H1 (cell line): ENCODE results near the gene PLCL2. TPM values are rescaled to one million over a fixed set of nuclear protein-coding genes. Genes with fewer than 3 reads are reported as not detected.

Source experiments
- CTCF ChIA-PET: fragments of 300-600 bp; sonication (Branson Sonifier 250); formaldehyde crosslinking; loops from one replicate; lab custom pipeline; 2021; ENCODE audit not compliant: partially characterized antibody; lab: Charles Lee
- POLR2A ChIA-PET: fragments of 300-600 bp; sonication (Branson Sonifier 250); formaldehyde crosslinking; loops from one replicate; lab custom pipeline; 2021; ENCODE audit warnings: inconsistent platforms; ENCODE audit not compliant: partially characterized antibody; lab: Charles Lee
- DNase-seq, 2 experiments: peaks; one replicate each; pipeline versions ENCODE4 v3.0.0 to v3.0.0-alpha.2; 2010 to 2022; ENCODE audit warnings: low spot score in 2 of 2, low read depth in 1 of 2, mixed read lengths in 1 of 2
- FAIRE-seq: peaks from 2 replicates; lab custom pipeline; 2011; peaks lifted over from hg19 to GRCh38; lab: Jason Lieb, UNC
- H2AFZ ChIP-seq: 2 replicates; pipeline ENCODE4 v1.8.1; 2012; ENCODE audit warnings: low read length, inconsistent platforms
- H2AK5ac ChIP-seq: 2 replicates; pipeline ENCODE4 v1.6.1; 2013; ENCODE audit warnings: low read depth, low read length
- H2BK120ac ChIP-seq: replicated peaks from 2 replicates; pipeline ENCODE3; 2013; ENCODE audit warnings: low read depth, low read length, inconsistent platforms
- H2BK12ac ChIP-seq: 2 replicates; pipeline ENCODE4 v1.6.1; 2013; ENCODE audit warnings: low read depth, low read length
- H2BK15ac ChIP-seq: 2 replicates; pipeline ENCODE4 v1.6.1; 2013; ENCODE audit warnings: low read length
- H2BK20ac ChIP-seq: 2 replicates; pipeline ENCODE4 v1.6.1; 2013; ENCODE audit warnings: low read length
- H2BK5ac ChIP-seq: 2 replicates; pipeline ENCODE4 v1.6.1; 2013; ENCODE audit warnings: low read depth, low read length
- H3K14ac ChIP-seq: 2 replicates; pipeline ENCODE4 v1.6.1; 2013; ENCODE audit warnings: inconsistent platforms; ENCODE audit not compliant: insufficient read length
- H3K18ac ChIP-seq: 2 replicates; pipeline ENCODE4 v1.6.1; 2013; ENCODE audit warnings: low read length; ENCODE audit errors: extremely low read depth
- H3K23ac ChIP-seq: 2 replicates; pipeline ENCODE4 v1.6.1; 2013; ENCODE audit warnings: inconsistent platforms; ENCODE audit not compliant: insufficient read length
- H3K23me2 ChIP-seq: 2 replicates; pipeline ENCODE4 v1.6.1; 2013; ENCODE audit warnings: low read depth, low read length
- H3K27ac ChIP-seq: 2 replicates; pipeline ENCODE4 v1.6.1; 2011; ENCODE audit warnings: low read depth, low read length, inconsistent platforms
- H3K27me3 ChIP-seq, 4 experiments: replicated peaks in 1 of 4; 1 replicate in 1 of 4; 2 replicates in 3 of 4; pipeline versions ENCODE4 v1.6.1 to v1.8.1; 2011 to 2013; ENCODE audit warnings: low read length in 3 of 4, mild to moderate bottlenecking in 3 of 4, inconsistent platforms in 2 of 4, mixed read lengths in 2 of 4, moderate library complexity in 1 of 4; ENCODE audit not compliant: control insufficient read depth in 3 of 4, insufficient read depth in 3 of 4; ENCODE audit errors: extremely low read depth in 1 of 4
- H3K36me3 ChIP-seq, 4 experiments: 2 replicates each; pipeline versions ENCODE4 v1.6.1 to v1.8.1; 2011 to 2013; ENCODE audit warnings: mild to moderate bottlenecking in 4 of 4, low read length in 3 of 4, moderate library complexity in 2 of 4, control low read depth in 1 of 4, inconsistent platforms in 1 of 4; ENCODE audit not compliant: insufficient read depth in 4 of 4, control insufficient read depth in 2 of 4
- H3K4ac ChIP-seq: replicated peaks from 2 replicates; pipeline ENCODE3; 2013; ENCODE audit warnings: low read length, low read depth, mixed read lengths, inconsistent platforms; ENCODE audit not compliant: insufficient read length
- H3K4me1 ChIP-seq, 4 experiments: replicated peaks in 1 of 4; 1 replicate in 1 of 4; 2 replicates in 3 of 4; pipeline versions ENCODE4 v1.6.1 to v1.8.1; 2011 to 2013; ENCODE audit warnings: low read length in 3 of 4, inconsistent platforms in 2 of 4, mixed read lengths in 1 of 4; ENCODE audit not compliant: insufficient read depth in 4 of 4, control insufficient read depth in 3 of 4
- H3K4me2 ChIP-seq, 2 experiments: 2 replicates each; pipeline versions ENCODE4 v1.6.1 to v1.8.1; 2011 to 2013; ENCODE audit warnings: low read depth in 2 of 2, low read length in 2 of 2, control low read depth in 1 of 2, inconsistent platforms in 1 of 2, mild to moderate bottlenecking in 1 of 2; ENCODE audit not compliant: insufficient read depth in 1 of 2
- H3K4me3 ChIP-seq, 4 experiments: fragments of 200-600, 300-600 bp in 1 of 4; sonication (generic), shearing (Covaris generic), sonication (Bioruptor Twin) in 1 of 4; 2 replicates each; pipeline versions ENCODE4 v1.5.1 to v1.8.1; 2011 to 2016; ENCODE audit warnings: low read length in 4 of 4, low read depth in 3 of 4, control low read depth in 2 of 4, inconsistent platforms in 2 of 4, mild to moderate bottlenecking in 2 of 4, mixed read lengths in 1 of 4, moderate library complexity in 1 of 4; ENCODE audit not compliant: insufficient read depth in 2 of 4; ENCODE audit errors: extremely low read depth in 1 of 4
- H3K56ac ChIP-seq: replicated peaks from 2 replicates; pipeline ENCODE3; 2013; ENCODE audit warnings: low read depth, mild to moderate bottlenecking, mixed read lengths, low read length, inconsistent platforms; ENCODE audit not compliant: insufficient read length
- H3K79me1 ChIP-seq: 2 replicates; pipeline ENCODE4 v1.6.1; 2013; ENCODE audit warnings: low read depth, low read length, control low read depth
- H3K79me2 ChIP-seq, 2 experiments: 2 replicates each; pipeline versions ENCODE4 v1.6.1 to v1.8.1; 2012 to 2013; ENCODE audit warnings: low read length in 2 of 2, mild to moderate bottlenecking in 2 of 2, inconsistent platforms in 1 of 2; ENCODE audit not compliant: insufficient read depth in 2 of 2, control insufficient read depth in 1 of 2
- H3K9ac ChIP-seq, 4 experiments: replicated peaks in 1 of 4; 1 replicate in 1 of 4; 2 replicates in 3 of 4; pipeline versions ENCODE4 v1.6.1 to v1.8.1; 2011 to 2013; ENCODE audit warnings: low read depth in 3 of 4, low read length in 3 of 4, control low read depth in 2 of 4, mild to moderate bottlenecking in 2 of 4, moderate library complexity in 2 of 4, inconsistent platforms in 1 of 4; ENCODE audit errors: extremely low read depth in 1 of 4
- H3K9me3 ChIP-seq, 2 experiments: 2 replicates each; pipeline versions ENCODE4 v1.6.1 to v1.8.1; 2012 to 2013; ENCODE audit warnings: mild to moderate bottlenecking in 2 of 2, moderate library complexity in 2 of 2, control low read depth in 1 of 2, inconsistent platforms in 1 of 2, low read depth in 1 of 2, low read length in 1 of 2, mixed read lengths in 1 of 2; ENCODE audit not compliant: insufficient read depth in 2 of 2
- H4K20me1 ChIP-seq, 2 experiments: replicated peaks in 1 of 2; 2 replicates each; pipeline versions ENCODE3 to v1.8.1; 2011 to 2013; ENCODE audit warnings: inconsistent platforms in 2 of 2, low read length in 2 of 2, mild to moderate bottlenecking in 1 of 2; ENCODE audit not compliant: insufficient read depth in 2 of 2, control insufficient read depth in 1 of 2
- H4K5ac ChIP-seq: 2 replicates; pipeline ENCODE4 v1.6.1; 2013; ENCODE audit warnings: low read length, low read depth, mixed read lengths, inconsistent platforms; ENCODE audit not compliant: insufficient read length
- H4K8ac ChIP-seq: 2 replicates; pipeline ENCODE4 v1.8.0; 2013; ENCODE audit warnings: mild to moderate bottlenecking, moderate library complexity, low read length, inconsistent platforms; ENCODE audit not compliant: insufficient read depth; ENCODE audit errors: extremely low read depth
- H4K91ac ChIP-seq: replicated peaks from 2 replicates; pipeline ENCODE3; 2013; ENCODE audit warnings: low read length, mixed read lengths, inconsistent platforms; ENCODE audit not compliant: insufficient read length
- CTCF ChIP-seq, 3 experiments: IDR thresholded peaks; 1 replicate in 2 of 3; 2 replicates in 1 of 3; pipeline versions ENCODE4 v1.5.1 to v1.6.1; 2011; ENCODE audit warnings: low read length in 3 of 3, mild to moderate bottlenecking in 3 of 3, inconsistent platforms in 2 of 3, low read depth in 1 of 3, moderate library complexity in 1 of 3; ENCODE audit not compliant: insufficient read depth in 1 of 3; ENCODE audit errors: control extremely low read depth in 1 of 3
- JUN ChIP-seq: IDR thresholded peaks from 2 replicates; pipeline ENCODE4 v1.6.1; 2011; ENCODE audit warnings: low read depth, mild to moderate bottlenecking, improper control_type of control experiment, low read length
- SIN3A ChIP-seq, 2 experiments: IDR thresholded peaks in 1 of 2; conservative IDR thresholded peaks in 1 of 2; 2 replicates each; pipeline ENCODE4 v1.6.1; 2011 to 2012; ENCODE audit warnings: low read length in 2 of 2, improper control_type of control experiment in 1 of 2, low read depth in 1 of 2, mild to moderate bottlenecking in 1 of 2
- TCF12 ChIP-seq: IDR thresholded peaks from 2 replicates; pipeline ENCODE4 v1.6.1; 2011; ENCODE audit warnings: low read depth, mild to moderate bottlenecking, low read length
- WGBS, 2 experiments: shearing (Covaris generic) in 1 of 2; methylation state at CpG; one replicate each; pipeline versions ENCODE4 v1.1.6 to v1.1.7; 2013 to 2015; ENCODE audit warnings: low lambda C conversion rate in 2 of 2, mixed read lengths in 2 of 2, inconsistent platforms in 1 of 2, low coverage in 1 of 2, missing lambda C conversion rate in 1 of 2; ENCODE audit not compliant: insufficient replicate concordance in 2 of 2, insufficient coverage in 1 of 2, insufficient read length in 1 of 2; ENCODE audit errors: extremely low coverage in 1 of 2, missing lambda C conversion rate in 1 of 2; 5-methylcytosine and 5-hydroxymethylcytosine counted together
- polyA plus RNA-seq, 7 experiments: library from polyadenylated mRNA; depleted of rRNA in 3 of 7; stranded (reverse) in 5 of 7; unstranded in 2 of 7; fragments of >200 nt in 5 of 7; fragments of 200-250 nt in 2 of 7; gene quantifications; 1 replicate in 5 of 7; 2 replicates in 1 of 7; 4 replicates in 1 of 7; pipeline versions ENCODE4 v1.2.1 to v1.2.3, GENCODE V29; 2011 to 2013; ENCODE audit warnings: missing spikeins in 2 of 7, mixed read lengths in 2 of 7
- total RNA-seq: library from RNA; stranded (reverse); fragmentation: NEBNext Ultra II Directional; extraction: Animal tissue kit (Norgen Biotek cat#: 25700); gene quantifications from 2 replicates; pipeline ENCODE4 v1.2.1, GENCODE V29; 2021

The PLCL2 gene
- total and polyA plus RNA-seq, 2 of the 8 experiments (the other 6 are each of a cell fraction or from before 2014, with no cell fraction given) = 3.5 to 6.8 TPM

GRCh38 chr3:16868513-16868912, 16.2 kb upstream of the PLCL2 start:
- H3K9me3 ChIP-seq = no peaks in the 10 kb centered on the region
- 100% methylated on average over 1 of the region's 1 CpG; no CpG with 5 or more reads in 1 of the 2 experiments for WGBS, 2 experiments
- no peaks in the 10 kb centered on the region for H4K20me1 ChIP-seq
- no peaks in the 10 kb centered on the region for H3K79me2 ChIP-seq
- H4K8ac ChIP-seq = no peak overlapping the region
- no peak overlapping the region for H3K56ac ChIP-seq
- H3K4ac ChIP-seq = no peak overlapping the region
- FAIRE-seq (no peak), DNase-seq (no peak)
- H3K4me1 ChIP-seq = no peaks in the 10 kb centered on the region
- no peak overlapping the region for H3K18ac ChIP-seq
- H4K91ac ChIP-seq = no peak overlapping the region
- H3K14ac ChIP-seq = no peak overlapping the region
- no peak overlapping the region for H3K4me2 ChIP-seq
- ChIA-PET CTCF (interaction anchor here (1.1 kb wide), 1 partner anchor 8 kb away, joined by 3 read pairs; no protein-coding TSS in a partner anchor), POLR2A (no interaction called here)
- H3K36me3 ChIP-seq = no peaks in the 10 kb centered on the region
- no peak overlapping the region for H2BK5ac ChIP-seq
- H3K79me1 ChIP-seq = no peaks in the 10 kb centered on the region
- H2BK20ac ChIP-seq = no peak overlapping the region
- no peak overlapping the region for H3K27ac ChIP-seq
- no peaks in the 10 kb centered on the region for H3K23me2 ChIP-seq
- H2BK15ac ChIP-seq = no peak overlapping the region
- no peak overlapping the region for H3K9ac ChIP-seq
- no peaks in the 10 kb centered on the region for H3K27me3 ChIP-seq
- H3K23ac ChIP-seq = no peak overlapping the region
- no peak overlapping the region for H2AFZ ChIP-seq
- no peak overlapping the region for H3K4me3 ChIP-seq
- no peak overlapping the region for H2BK12ac ChIP-seq
- no peak overlapping the region for H4K5ac ChIP-seq
- H2BK120ac ChIP-seq = no peak overlapping the region
- no peak overlapping the region for H2AK5ac ChIP-seq
- TF ChIP-seq TCF12 (no peak), JUN (no peak), CTCF (IDR thresholded peaks at IDR 0.05; ENCODE audit: control extremely low read depth in 1 of 3, insufficient read depth in 1 of 3, low read depth in 1 of 3, low read length in 3 of 3) (no peak), SIN3A (conservative IDR thresholded peaks at IDR 0.05 in 1 of 2, IDR thresholded peaks at IDR 0.05 in 1 of 2; ENCODE audit: low read depth in 1 of 2, low read length in 2 of 2) (no peak)
